DOHH2 (cell line): ENCODE measurements around the gene UACA.

Source experiments
- EZH2phosphoT487 ChIP-seq: fragments of 200-600 bp; sonication (generic); IDR thresholded peaks from 2 replicates; pipeline ENCODE4 v1.6.1; 2017; ENCODE audit warnings: borderline replicate concordance, mild to moderate bottlenecking, antibody characterized with exemption, low read length, moderate library complexity, mixed read lengths
- TF ChIP-seq, protein P1 (sequence below): fragments of 200-600 bp; sonication (generic); IDR thresholded peaks from one replicate; pipeline ENCODE4 v1.5.1; 2014; ENCODE audit warnings: antibody characterized with exemption, mild to moderate bottlenecking, low read depth, low read length; ENCODE audit not compliant: poor library complexity, severe bottlenecking

DNA sequence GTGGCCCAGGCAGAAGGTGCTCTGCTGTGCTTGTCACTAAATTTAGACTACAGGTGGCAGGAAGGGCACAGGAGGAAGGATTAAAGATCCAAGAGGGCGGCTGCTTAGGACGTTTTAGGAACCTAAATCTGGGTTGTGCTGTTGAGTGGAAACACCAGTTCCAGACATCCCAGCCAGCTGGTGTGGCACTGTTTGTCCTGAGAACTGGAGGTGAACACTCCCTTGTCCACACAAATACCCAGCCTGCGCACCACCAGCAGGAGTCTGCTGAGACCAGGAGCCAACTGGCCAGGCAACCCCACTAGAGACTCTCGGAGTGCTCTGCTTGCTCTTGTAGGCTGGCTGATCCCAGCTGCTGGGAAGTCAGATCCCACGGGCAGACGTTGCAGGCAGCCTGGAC is 30.3 kb upstream of the UACA start:
- TF ChIP-seq, protein P1, sequence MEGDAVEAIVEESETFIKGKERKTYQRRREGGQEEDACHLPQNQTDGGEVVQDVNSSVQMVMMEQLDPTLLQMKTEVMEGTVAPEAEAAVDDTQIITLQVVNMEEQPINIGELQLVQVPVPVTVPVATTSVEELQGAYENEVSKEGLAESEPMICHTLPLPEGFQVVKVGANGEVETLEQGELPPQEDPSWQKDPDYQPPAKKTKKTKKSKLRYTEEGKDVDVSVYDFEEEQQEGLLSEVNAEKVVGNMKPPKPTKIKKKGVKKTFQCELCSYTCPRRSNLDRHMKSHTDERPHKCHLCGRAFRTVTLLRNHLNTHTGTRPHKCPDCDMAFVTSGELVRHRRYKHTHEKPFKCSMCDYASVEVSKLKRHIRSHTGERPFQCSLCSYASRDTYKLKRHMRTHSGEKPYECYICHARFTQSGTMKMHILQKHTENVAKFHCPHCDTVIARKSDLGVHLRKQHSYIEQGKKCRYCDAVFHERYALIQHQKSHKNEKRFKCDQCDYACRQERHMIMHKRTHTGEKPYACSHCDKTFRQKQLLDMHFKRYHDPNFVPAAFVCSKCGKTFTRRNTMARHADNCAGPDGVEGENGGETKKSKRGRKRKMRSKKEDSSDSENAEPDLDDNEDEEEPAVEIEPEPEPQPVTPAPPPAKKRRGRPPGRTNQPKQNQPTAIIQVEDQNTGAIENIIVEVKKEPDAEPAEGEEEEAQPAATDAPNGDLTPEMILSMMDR: no peak
- no peak for TF ChIP-seq EZH2phosphoT487
